HG02763 (cell line): ENCODE measurements around the gene COL15A1.
"Not testable (repeated sequence)": the region's sequence is repeated elsewhere in the genome, so short reads cannot be mapped to it uniquely, and the experiment has no call there.

Experiments
- ATAC-seq: cut with Tn5 transposase; IDR thresholded peaks from one replicate; pipeline ENCODE4 v1.9.1; 2021; ENCODE audit warnings: mild to moderate bottlenecking, moderate library complexity; ENCODE audit not compliant: unreplicated experiment

Gene COL15A1

GRCh38 chr9:99074902-99075245 is 131.2 kb downstream of the COL15A1 start:
- ATAC-seq, result no peak

GRCh38 chr9:99075246-99075912 is 131.7 kb downstream of the COL15A1 start:
- ATAC-seq, result no peak

GRCh38 chr9:99076030-99076429 is 132.3 kb downstream of the COL15A1 start:
- ATAC-seq, result no peak

- ATAC-seq, result no peak
These were observed 132.9 kb downstream of the COL15A1 start for GRCh38 chr9:99076483-99077171.

GRCh38 chr9:99078717-99079116 is 135.0 kb downstream of the COL15A1 start:
- no peak for ATAC-seq

- no peak for ATAC-seq
These were observed 135.8 kb downstream of the COL15A1 start for GRCh38 chr9:99079542-99079941.

GRCh38 chr9:99083051-99083450 is 139.3 kb downstream of the COL15A1 start:
- no peak for ATAC-seq

- no peak for ATAC-seq
These were observed 142.5 kb downstream of the COL15A1 start for GRCh38 chr9:99085949-99086948.

GRCh38 chr9:99087462-99087861 is 143.8 kb downstream of the COL15A1 start:
- no peak for ATAC-seq

GRCh38 chr9:99090336-99091130 is 146.8 kb downstream of the COL15A1 start:
- no peak for ATAC-seq

GRCh38 chr9:99092643-99093491 is 149.2 kb downstream of the COL15A1 start:
- no peak for ATAC-seq

- ATAC-seq, result no peak
These were observed 149.7 kb downstream of the COL15A1 start for GRCh38 chr9:99093492-99093791.

GRCh38 chr9:99095565-99095964 is 151.9 kb downstream of the COL15A1 start:
- ATAC-seq, result no peak

- no peak for ATAC-seq
These were observed 152.7 kb downstream of the COL15A1 start for GRCh38 chr9:99096409-99096808.

- not testable (repeated sequence) for ATAC-seq
These were observed 156.3 kb downstream of the COL15A1 start for GRCh38 chr9:99099806-99100585.

GRCh38 chr9:99101271-99101670 is 157.6 kb downstream of the COL15A1 start:
- ATAC-seq, result no peak

GRCh38 chr9:99101812-99102211 is 158.1 kb downstream of the COL15A1 start:
- ATAC-seq, result no peak

- ATAC-seq, result no peak
These were observed 159.6 kb downstream of the COL15A1 start for GRCh38 chr9:99103054-99103895.
